Heart right ventricle (tissue), 16 donors: Measurements from ENCODE around the gene DENND2D. TPM values are rescaled to one million over a fixed set of nuclear protein-coding genes. Genes with fewer than 3 reads are reported as not detected.
A peak's percentile ranks its signal among the peaks of the same experiment; 100 is the strongest.

Experiments used
- ATAC-seq, 8 donors: fragments of 200-7000 bp; cut with Tn5 transposase; one replicate each; pipeline ENCODE4 v1.9.1; 2020; ENCODE audit warnings: mild to moderate bottlenecking in 8 of 8, moderate library complexity in 8 of 8, moderate number of reproducible peaks in 1 of 8
- DNase-seq, 2 donors: peaks; one replicate each; pipeline ENCODE4 v3.0.0-alpha.2; 2020
- H3K27ac ChIP-seq, 10 donors: fragments of 200-600 bp; sonication (generic) in 2 of 10; one replicate each; pipeline versions ENCODE4 v1.5.0 to v1.8.0; 2020 to 2022; ENCODE audit warnings: mild to moderate bottlenecking in 3 of 10
- H3K27me3 ChIP-seq, 7 donors: fragments of 200-600 bp; one replicate each; pipeline ENCODE4 v1.8.0; 2021 to 2022; ENCODE audit warnings: mild to moderate bottlenecking in 2 of 7
- H3K36me3 ChIP-seq, 9 donors: fragments of 200-600 bp; sonication (generic) in 1 of 9; one replicate each; pipeline versions ENCODE4 v1.5.0 to v1.8.0; 2020 to 2022; ENCODE audit warnings: mild to moderate bottlenecking in 2 of 9
- H3K4me1 ChIP-seq, 9 donors: fragments of 200-600 bp; sonication (generic) in 1 of 9; one replicate each; pipeline versions ENCODE4 v1.5.0 to v1.8.0; 2020 to 2022; ENCODE audit warnings: mild to moderate bottlenecking in 4 of 9
- H3K4me3 ChIP-seq, 10 donors: fragments of 200-600 bp; sonication (generic) in 2 of 10; one replicate each; pipeline versions ENCODE4 v1.5.0 to v1.8.0; 2020 to 2022; ENCODE audit warnings: mild to moderate bottlenecking in 7 of 10, moderate library complexity in 2 of 10
- H3K9me3 ChIP-seq, 11 donors: fragments of 200-600 bp in 10 of 11; sonication (generic) in 2 of 11; one replicate each; pipeline versions ENCODE4 v1.5.0 to v1.8.0; 2013 to 2022; ENCODE audit warnings: mild to moderate bottlenecking in 2 of 11, control low read depth in 1 of 11, moderate library complexity in 1 of 11
- CTCF ChIP-seq, 9 donors: fragments of 200-600 bp; sonication (generic) in 2 of 9; IDR thresholded peaks; one replicate each; pipeline versions ENCODE4 v1.5.0 to v1.8.0; 2021 to 2022; ENCODE audit warnings: antibody characterized with exemption in 9 of 9, mild to moderate bottlenecking in 5 of 9, moderate library complexity in 1 of 9
- WGBS, 2 donors: extraction: QIAGEN DNeasy Blood & Tissue Kit; methylation state at CpG; one replicate each; pipeline ENCODE4 v1.1.7; 2013; ENCODE audit warnings: inconsistent platforms in 1 of 2; 5-methylcytosine and 5-hydroxymethylcytosine counted together
- intact Hi-C, 10 donors: fragments of 100-400 bp; cut with DNase I; formaldehyde crosslinking; loops; one replicate each; pipeline versions ENCODE4 v1.11.1 to v1.14.2; 2022
- polyA plus RNA-seq, 2 donors: library from polyadenylated mRNA; stranded (reverse); fragments of 200-250 nt; gene quantifications; one replicate each; pipeline ENCODE4 v1.2.3, GENCODE V29; 2013
- total RNA-seq, 10 donors: library from RNA; stranded (reverse); fragmentation: NEBNext Ultra II Directional in 3 of 10; extraction: Animal tissue kit (Norgen Biotek cat#: 25700) in 3 of 10; gene quantifications; one replicate each; pipeline versions ENCODE4 v1.2.1 to v1.2.4, GENCODE V29; 2021 to 2023
- donor health status: Arrhythmogenic right ventricular cardiomyopathy.
- donor health status: ischemic (EF 13 %, LVEDD 7.1; RV severe dilation, severe dysfunction).
- donor health status: healthy with polysubstance abuse.
- donor health status: DM: no; HTN: yes; CAD: no.
- donor health status: DM: no; HTN: no; CAD: no.
- donor health status: ischemic (EF 25% LVEDD 6.9; RV normal size, moderate dysfunction).
- donor health status: ischemic (EF 25% LVEDD 5.7; RV mildly dilated, moderate dysfunction).
- donor health status: healthy.
- donor health status: DM: yes; HTN: yes; CAD: no.
- donor health status: Ischemic cardiomyopathy.
- donor health status: ischemic (EF 35%, LVEDD 5.7; RV mildly dilated, moderate dysfunction).
- donor health status: nonischemic (EF 11% LVEDD 7.7; RV severe dilation, severe dysfunction).
- donor health status: DM: yes; HTN: yes; CAD: no.
- donor health status: PGD.
- donor health status: ischemic (EF 29% LVEDD 5.4; RV normal size, mild dysfunction).
- donor health status: nonischemic (EF 23%, LVEDD 6.1; RV moderate dilation, normal function).

The DENND2D gene
- total and polyA plus RNA-seq, 12 donors = 0.46 to 11.9 (median 1.0) TPM

- H3K4me3 ChIP-seq = no peak overlapping the region
- intact Hi-C loops = no loop called here
Measured at GRCh38 chr1:111209622-111210021, 9.2 kb upstream of the DENND2D start.

GRCh38 chr1:111208921-111209320 is 8.5 kb upstream of the DENND2D start:
- no peaks in the 10 kb centered on the region for H3K36me3 ChIP-seq
- DNase-seq (no peak), ATAC-seq (no peak)
- no peaks in the 10 kb centered on the region for H3K9me3 ChIP-seq
- WGBS, 2 donors = 54 to 76% methylated on average over 1 of the region's 1 CpG
- H3K27ac ChIP-seq = no peak overlapping the region
- H3K4me1 ChIP-seq = peaks cover 0 to 42% (median 8%) of the 10 kb centered on the region in 9 donors
- peaks cover 8 to 29% (median 20%) of the 10 kb centered on the region in 7 donors for H3K27me3 ChIP-seq
- intact Hi-C loops = no loop called here
- TF ChIP-seq CTCF (IDR thresholded peaks at IDR 0.05) = no peak
- H3K4me3 ChIP-seq = no peak overlapping the region

More at GRCh38 chr1:111209622-111210021, 9.2 kb upstream of the DENND2D start:
- peaks cover under 1 to 22% (median 13%) of the 10 kb centered on the region in 7 donors for H3K27me3 ChIP-seq
- H3K27ac ChIP-seq = no peak overlapping the region
- H3K9me3 ChIP-seq = no peaks in the 10 kb centered on the region
- ATAC-seq (no peak), DNase-seq (no peak)
- H3K36me3 ChIP-seq = no peaks in the 10 kb centered on the region
- 75 to 91% methylated on average over 4 of the region's 4 CpGs for WGBS, 2 donors
- peaks cover 0 to 42% (median 1%) of the 10 kb centered on the region in 9 donors for H3K4me1 ChIP-seq
- no peak for TF ChIP-seq CTCF (IDR thresholded peaks at IDR 0.05)

- Histone ChIP-seq H3K27ac (peak overlapping the region in 1 of 10 donors; percentile 93), H3K9me3 (no peaks in the 10 kb centered on the region), H3K27me3 (peaks cover 9 to 35% (median 23%) of the 10 kb centered on the region in 7 donors), H3K36me3 (no peaks in the 10 kb centered on the region), H3K4me1 (peaks cover 0 to 63% (median 9%) of the 10 kb centered on the region in 9 donors), H3K4me3 (no peak overlapping the region)
- ATAC-seq (no peak), DNase-seq (no peak)
- no peak for TF ChIP-seq CTCF (IDR thresholded peaks at IDR 0.05)
- intact Hi-C loops = no loop called here
- 21 to 38% methylated on average over 2 of the region's 2 CpGs for WGBS, 2 donors
Measured at GRCh38 chr1:111205714-111206050, 5.2 kb upstream of the DENND2D start.

GRCh38 chr1:111204983-111205713 is 4.7 kb upstream of the DENND2D start:
- 59 to 64% methylated on average over 9 of the region's 9 CpGs for WGBS, 2 donors
- H3K9me3 ChIP-seq = no peaks in the 10 kb centered on the region
- H3K4me3 ChIP-seq = peak overlapping the region in 4 of 10 donors; percentile 56 to 71 (median 64)
- peak overlapping the region in 2 of 10 donors; percentile 51 to 93 for H3K27ac ChIP-seq
- no peak for DNase-seq
- ATAC-seq = no peak
- intact Hi-C loops = no loop called here
- H3K36me3 ChIP-seq = no peaks in the 10 kb centered on the region
- peaks cover 9 to 35% (median 23%) of the 10 kb centered on the region in 7 donors for H3K27me3 ChIP-seq
- peaks cover 0 to 66% (median 9%) of the 10 kb centered on the region in 9 donors for H3K4me1 ChIP-seq
- no peak for TF ChIP-seq CTCF (IDR thresholded peaks at IDR 0.05)
